ENCODE data around the gene MYO7B. TPM values are rescaled to one million over a fixed set of nuclear protein-coding genes. Genes with fewer than 3 reads are reported as not detected.

Gene MYO7B
- total and polyA plus RNA-seq, 9 donors: 0.05 to 0.95 (median 0.25) TPM; not detected in 3

- Histone ChIP-seq H3K9me3 (peaks cover 0 to 4% of the 10 kb centered on the region in 2 donors), H3K27me3 (no peaks in the 10 kb centered on the region), H3K4me1 (ENCODE audit: insufficient read depth) (no peaks in the 10 kb centered on the region), H3K27ac (no peak overlapping the region), H3K36me3 (no peaks in the 10 kb centered on the region), H3K4me3 (no peak overlapping the region)
- intact Hi-C loops (cut with DNase I): no loop called here
- DNase-seq: no peak
- 68 to 79% (median 75%) methylated on average over 7 of the region's 7 CpGs for WGBS, 3 donors
- TF ChIP-seq EP300 (IDR thresholded peaks at IDR 0.05) (no peak), POLR2A (IDR thresholded peaks at IDR 0.05) (no peak)
- TF ChIP-seq, protein P1, sequence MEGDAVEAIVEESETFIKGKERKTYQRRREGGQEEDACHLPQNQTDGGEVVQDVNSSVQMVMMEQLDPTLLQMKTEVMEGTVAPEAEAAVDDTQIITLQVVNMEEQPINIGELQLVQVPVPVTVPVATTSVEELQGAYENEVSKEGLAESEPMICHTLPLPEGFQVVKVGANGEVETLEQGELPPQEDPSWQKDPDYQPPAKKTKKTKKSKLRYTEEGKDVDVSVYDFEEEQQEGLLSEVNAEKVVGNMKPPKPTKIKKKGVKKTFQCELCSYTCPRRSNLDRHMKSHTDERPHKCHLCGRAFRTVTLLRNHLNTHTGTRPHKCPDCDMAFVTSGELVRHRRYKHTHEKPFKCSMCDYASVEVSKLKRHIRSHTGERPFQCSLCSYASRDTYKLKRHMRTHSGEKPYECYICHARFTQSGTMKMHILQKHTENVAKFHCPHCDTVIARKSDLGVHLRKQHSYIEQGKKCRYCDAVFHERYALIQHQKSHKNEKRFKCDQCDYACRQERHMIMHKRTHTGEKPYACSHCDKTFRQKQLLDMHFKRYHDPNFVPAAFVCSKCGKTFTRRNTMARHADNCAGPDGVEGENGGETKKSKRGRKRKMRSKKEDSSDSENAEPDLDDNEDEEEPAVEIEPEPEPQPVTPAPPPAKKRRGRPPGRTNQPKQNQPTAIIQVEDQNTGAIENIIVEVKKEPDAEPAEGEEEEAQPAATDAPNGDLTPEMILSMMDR (IDR thresholded peaks at IDR 0.05): no peak
These were observed 83.2 kb downstream of the MYO7B start for GRCh38 chr2:127618551-127619202.

DNA sequence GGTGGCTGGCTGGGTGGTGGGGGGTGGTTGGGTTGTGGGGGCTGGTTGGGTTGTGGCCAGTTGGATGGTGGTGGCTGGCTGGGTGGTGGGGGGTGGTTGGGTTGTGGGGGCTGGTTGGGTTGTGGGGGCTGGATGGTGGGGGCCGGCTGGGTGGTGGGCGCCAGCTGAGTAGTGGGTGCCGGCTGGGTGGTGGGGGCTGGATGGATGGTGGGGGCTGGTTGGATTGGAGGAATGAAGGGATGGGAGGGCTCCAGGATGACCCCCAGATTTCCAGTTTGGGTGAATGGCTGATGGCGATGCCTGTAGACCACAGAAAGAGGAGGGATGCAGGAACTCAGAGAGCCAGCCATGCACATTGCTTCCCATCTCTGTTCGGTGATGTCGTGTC is 83.7 kb downstream of the MYO7B start:
- no peaks in the 10 kb centered on the region for H3K4me1 ChIP-seq (ENCODE audit: insufficient read depth)
- intact Hi-C loops (cut with DNase I): no loop called here
- DNase-seq: no peak
- H3K27me3 ChIP-seq: no peaks in the 10 kb centered on the region
- TF ChIP-seq POLR2A (IDR thresholded peaks at IDR 0.05) (no peak), EP300 (IDR thresholded peaks at IDR 0.05) (no peak)
- TF ChIP-seq, protein P1 (IDR thresholded peaks at IDR 0.05): no peak
- WGBS, 3 donors: 95% methylated on average over 6 of the region's 6 CpGs
- no peak overlapping the region for H3K4me3 ChIP-seq
- H3K9me3 ChIP-seq: peaks cover 0 to under 1% of the 10 kb centered on the region in 2 donors
- no peak overlapping the region for H3K27ac ChIP-seq
- no peaks in the 10 kb centered on the region for H3K36me3 ChIP-seq

- Histone ChIP-seq H3K27ac (no peak overlapping the region), H3K9me3 (no peaks in the 10 kb centered on the region), H3K4me3 (no peak overlapping the region), H3K4me1 (ENCODE audit: insufficient read depth) (no peaks in the 10 kb centered on the region), H3K27me3 (no peaks in the 10 kb centered on the region), H3K36me3 (no peaks in the 10 kb centered on the region)
- WGBS, 3 donors: 46 to 51% (median 48%) methylated on average over 16 of the region's 16 CpGs
- intact Hi-C loops (cut with DNase I): no loop called here
- TF ChIP-seq, protein P1 (IDR thresholded peaks at IDR 0.05): no peak
- peak in 2 of 5 donors; percentile 9 to 21 for DNase-seq
These were observed 84.6 kb downstream of the MYO7B start for GRCh38 chr2:127619877-127620705.

DNA sequence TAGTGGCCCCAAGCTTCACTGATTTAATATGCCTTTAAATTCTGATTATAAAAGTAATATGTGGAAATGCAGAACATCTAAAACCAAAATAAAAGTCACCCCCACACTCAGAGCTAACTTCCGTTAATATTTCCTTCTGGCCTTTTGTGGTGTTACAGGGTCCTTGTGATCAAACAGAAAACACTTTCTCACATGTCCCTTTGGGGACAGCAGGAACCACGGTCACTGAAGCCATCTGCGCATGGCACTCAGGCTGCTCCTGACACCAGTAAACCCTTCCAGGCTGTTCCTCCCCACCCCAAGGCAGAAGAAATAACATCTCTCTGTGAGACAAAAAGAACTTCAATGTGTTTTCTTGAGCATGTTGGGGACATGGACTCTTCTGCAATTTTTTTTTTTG is 85.4 kb downstream of the MYO7B start:
- no peaks in the 10 kb centered on the region for H3K36me3 ChIP-seq
- no peaks in the 10 kb centered on the region for H3K27me3 ChIP-seq
- H3K4me1 ChIP-seq (ENCODE audit: insufficient read depth): no peaks in the 10 kb centered on the region
- H3K9me3 ChIP-seq: no peaks in the 10 kb centered on the region
- intact Hi-C loops (cut with DNase I): no loop called here
- no peak overlapping the region for H3K27ac ChIP-seq
- TF ChIP-seq EP300 (IDR thresholded peaks at IDR 0.05) (no peak), POLR2A (IDR thresholded peaks at IDR 0.05) (no peak)
- TF ChIP-seq, protein P1 (IDR thresholded peaks at IDR 0.05): no peak
- WGBS, 3 donors: 75 to 79% (median 75%) methylated on average over 3 of the region's 3 CpGs
- DNase-seq: no peak
- no peak overlapping the region for H3K4me3 ChIP-seq
